Ectodermal cell (in vitro differentiated cells): Measurements from ENCODE around the gene MLH3.
"Not testable (repeated sequence)": the region's sequence is repeated elsewhere in the genome, so short reads cannot be mapped to it uniquely, and the experiment has no call there.

Experiments used
- H3K27ac ChIP-seq: 2 replicates; pipeline ENCODE4 v1.7.0; 2013; ENCODE audit warnings: mild to moderate bottlenecking, low read depth, low read length; ENCODE audit not compliant: insufficient read depth, poor library complexity, severe bottlenecking
- H3K27me3 ChIP-seq: 2 replicates; pipeline ENCODE4 v1.7.0; 2013; ENCODE audit warnings: mild to moderate bottlenecking, low read length; ENCODE audit not compliant: insufficient read depth, control insufficient read depth, poor library complexity, severe bottlenecking
- H3K36me3 ChIP-seq: one replicate; pipeline ENCODE4 v1.7.0; 2013; ENCODE audit warnings: low read length; ENCODE audit not compliant: control insufficient read depth, insufficient read depth
- H3K4me1 ChIP-seq: one replicate; pipeline ENCODE4 v1.7.0; 2013; ENCODE audit warnings: low read length; ENCODE audit not compliant: control insufficient read depth, insufficient read depth
- H3K4me3 ChIP-seq: 2 replicates; pipeline ENCODE4 v1.7.0; 2013; ENCODE audit warnings: low read depth, low read length, control low read depth; ENCODE audit not compliant: insufficient read depth
- H3K9me3 ChIP-seq: 2 replicates; pipeline ENCODE4 v1.7.0; 2013; ENCODE audit warnings: mild to moderate bottlenecking, low read length, moderate library complexity; ENCODE audit not compliant: control insufficient read depth
- WGBS, 2 experiments: methylation state at CpG; one replicate each; pipeline ENCODE4 v1.1.7; 2013; ENCODE audit warnings: missing lambda C conversion rate in 2 of 2; 5-methylcytosine and 5-hydroxymethylcytosine counted together

Gene MLH3

GRCh38 chr14:74995781-74996180, 55.5 kb downstream of the MLH3 start:
- H3K36me3 ChIP-seq, H3K4me3 ChIP-seq, H3K27me3 ChIP-seq, H3K9me3 ChIP-seq, H3K4me1 ChIP-seq, H3K27ac ChIP-seq: not testable (repeated sequence)
- 93 to 98% methylated on average over 5 to 7 of the region's 7 CpGs for WGBS, 2 experiments

- not testable (repeated sequence) for H3K27ac ChIP-seq, H3K27me3 ChIP-seq, H3K36me3 ChIP-seq, H3K4me3 ChIP-seq, H3K9me3 ChIP-seq, H3K4me1 ChIP-seq
- 94 to 95% methylated on average over 27 of the region's 28 CpGs for WGBS, 2 experiments
Measured at GRCh38 chr14:74994182-74994581, 57.1 kb downstream of the MLH3 start.

- no CpG with 5 or more reads among the region's 1 CpG for WGBS, 2 experiments
- H3K27me3 ChIP-seq: no peaks in the 10 kb centered on the region
- no peaks in the 10 kb centered on the region for H3K36me3 ChIP-seq
- peaks cover 8% of the 10 kb centered on the region for H3K4me1 ChIP-seq
- no peaks in the 10 kb centered on the region for H3K9me3 ChIP-seq
- H3K27ac ChIP-seq: no peak overlapping the region
- H3K4me3 ChIP-seq: no peak overlapping the region
Measured at GRCh38 chr14:74988993-74989392, 62.3 kb downstream of the MLH3 start.

- Histone ChIP-seq H3K27ac (no peak overlapping the region), H3K27me3 (no peaks in the 10 kb centered on the region), H3K4me3 (no peak overlapping the region), H3K9me3 (no peaks in the 10 kb centered on the region), H3K36me3 (no peaks in the 10 kb centered on the region), H3K4me1 (peaks cover 8% of the 10 kb centered on the region)
- 83 to 84% methylated on average over 4 of the region's 4 CpGs for WGBS, 2 experiments
Measured at GRCh38 chr14:74988131-74988530, 63.1 kb downstream of the MLH3 start.

- Histone ChIP-seq H3K4me3 (no peak overlapping the region), H3K4me1 (peaks cover 17% of the 10 kb centered on the region), H3K27me3 (peaks cover 12% of the 10 kb centered on the region), H3K27ac (no peak overlapping the region), H3K9me3 (no peaks in the 10 kb centered on the region), H3K36me3 (no peaks in the 10 kb centered on the region)
- 91 to 95% methylated on average over 6 of the region's 6 CpGs for WGBS, 2 experiments
Measured at GRCh38 chr14:74985806-74986205, 65.5 kb downstream of the MLH3 start.

- WGBS, 2 experiments: 82 to 84% methylated on average over 10 of the region's 10 CpGs
- Histone ChIP-seq H3K4me1 (peaks cover 25% of the 10 kb centered on the region), H3K9me3 (no peaks in the 10 kb centered on the region), H3K36me3 (no peaks in the 10 kb centered on the region), H3K4me3 (no peak overlapping the region), H3K27me3 (peaks cover 12% of the 10 kb centered on the region), H3K27ac (no peak overlapping the region)
Measured at GRCh38 chr14:74985028-74985310, 66.3 kb downstream of the MLH3 start.

- peaks cover 12% of the 10 kb centered on the region for H3K27me3 ChIP-seq
- H3K4me3 ChIP-seq: no peak overlapping the region
- H3K27ac ChIP-seq: no peak overlapping the region
- 65 to 72% methylated on average over 16 of the region's 16 CpGs for WGBS, 2 experiments
- no peaks in the 10 kb centered on the region for H3K36me3 ChIP-seq
- H3K9me3 ChIP-seq: no peaks in the 10 kb centered on the region
- H3K4me1 ChIP-seq: peaks cover 30% of the 10 kb centered on the region
Measured at GRCh38 chr14:74984236-74985027, 66.8 kb downstream of the MLH3 start.

GRCh38 chr14:74983343-74983742, 67.9 kb downstream of the MLH3 start:
- Histone ChIP-seq H3K27ac (no peak overlapping the region), H3K9me3 (no peaks in the 10 kb centered on the region), H3K27me3 (peaks cover 12% of the 10 kb centered on the region), H3K4me3 (no peak overlapping the region), H3K4me1 (peaks cover 41% of the 10 kb centered on the region), H3K36me3 (no peaks in the 10 kb centered on the region)
- WGBS, 2 experiments: 92 to 98% methylated on average over 1 of the region's 1 CpG

GRCh38 chr14:74982661-74983060, 68.6 kb downstream of the MLH3 start:
- peaks cover 12% of the 10 kb centered on the region for H3K27me3 ChIP-seq
- H3K9me3 ChIP-seq: no peaks in the 10 kb centered on the region
- no peak overlapping the region for H3K27ac ChIP-seq
- no peaks in the 10 kb centered on the region for H3K36me3 ChIP-seq
- H3K4me1 ChIP-seq: peaks cover 48% of the 10 kb centered on the region
- H3K4me3 ChIP-seq: no peak overlapping the region
- WGBS, 2 experiments: 90 to 91% methylated on average over 3 to 4 of the region's 4 CpGs

- WGBS, 2 experiments: 96 to 97% methylated on average over 5 of the region's 5 CpGs
- Histone ChIP-seq H3K4me1 (peaks cover 50% of the 10 kb centered on the region), H3K9me3 (no peaks in the 10 kb centered on the region), H3K36me3 (no peaks in the 10 kb centered on the region), H3K27ac (no peak overlapping the region), H3K4me3 (no peak overlapping the region), H3K27me3 (peaks cover 18% of the 10 kb centered on the region)
Measured at GRCh38 chr14:74981833-74982232, 69.4 kb downstream of the MLH3 start.

GRCh38 chr14:74981462-74981782, 69.8 kb downstream of the MLH3 start:
- 91 to 93% methylated on average over 9 of the region's 9 CpGs for WGBS, 2 experiments
- no peaks in the 10 kb centered on the region for H3K36me3 ChIP-seq
- no peak overlapping the region for H3K4me3 ChIP-seq
- no peak overlapping the region for H3K27ac ChIP-seq
- peaks cover 50% of the 10 kb centered on the region for H3K4me1 ChIP-seq
- H3K27me3 ChIP-seq: peaks cover 22% of the 10 kb centered on the region
- H3K9me3 ChIP-seq: no peaks in the 10 kb centered on the region
